Measurements from ENCODE around the gene ROBO4.

ROBO4 gene

GRCh38 chr11:124840666-124841065, 57.0 kb downstream of the ROBO4 start:
- no peak for DNase-seq (ENCODE audit: low spot score)

GRCh38 chr11:124839972-124840621, 57.6 kb downstream of the ROBO4 start:
- DNase-seq (ENCODE audit: low spot score), result no peak

DNA sequence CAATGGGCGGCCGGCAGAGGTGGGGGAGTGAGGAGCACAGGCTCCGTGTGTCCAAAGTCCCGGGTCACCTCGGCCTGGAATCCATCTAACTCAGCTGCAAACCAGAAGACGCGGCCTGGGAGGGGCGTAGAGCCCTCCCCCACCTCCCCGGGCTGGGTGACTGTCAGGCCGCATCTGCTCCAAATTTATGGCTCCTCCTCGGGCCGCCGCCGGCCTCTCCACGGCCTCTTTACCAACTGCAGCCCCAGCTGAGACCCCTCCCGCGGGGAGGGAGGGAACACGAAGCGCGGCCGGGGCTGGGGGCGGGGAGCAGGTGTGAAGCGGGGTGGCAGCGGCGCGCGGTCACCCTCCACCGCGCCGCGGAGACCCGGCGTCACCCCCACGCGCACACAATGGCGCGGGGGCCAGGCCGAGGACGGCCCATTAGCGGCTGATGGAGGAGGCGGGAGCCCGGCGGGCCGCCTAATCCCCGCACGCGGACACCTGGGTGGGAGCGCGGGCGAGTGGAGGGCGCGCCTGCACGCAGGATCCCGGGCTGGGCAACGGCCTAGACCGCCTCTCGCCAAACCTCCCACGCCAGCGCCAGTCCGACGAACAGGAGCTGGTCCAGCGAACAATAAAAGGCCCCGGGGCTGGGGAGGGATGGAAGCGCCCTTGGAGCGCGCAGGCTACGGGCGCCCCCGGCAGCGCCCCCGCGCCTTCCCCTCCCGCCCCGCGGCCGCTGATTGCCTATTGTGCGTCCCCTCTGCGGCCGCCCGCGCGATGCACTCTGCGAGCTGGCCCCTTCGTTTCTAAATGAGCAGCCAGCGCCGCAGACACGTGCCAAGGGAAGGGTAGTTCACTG, 58.3 kb downstream of the ROBO4 start:
- DNase-seq (ENCODE audit: low spot score), result no peak

DNA sequence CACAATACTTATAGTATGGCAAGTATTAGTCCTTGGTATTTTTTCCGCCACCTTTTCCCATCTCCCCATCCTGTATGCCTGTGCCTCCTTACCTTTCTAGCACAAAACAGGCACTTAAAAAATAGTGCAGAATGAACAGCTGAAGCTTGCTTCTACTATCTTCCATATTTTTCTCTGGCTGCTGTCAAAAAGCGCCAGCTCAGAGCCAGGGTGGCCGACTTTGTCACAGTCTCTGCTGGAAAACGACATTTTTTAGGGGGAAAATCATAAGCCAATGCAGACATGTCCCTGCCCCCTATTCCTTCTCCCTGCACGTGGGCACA, 58.9 kb downstream of the ROBO4 start:
- no peak for DNase-seq (ENCODE audit: low spot score)

- peak; percentile 71 for DNase-seq (ENCODE audit: low spot score)
Measured at GRCh38 chr11:124837491-124837856, 60.2 kb downstream of the ROBO4 start.

- DNase-seq (ENCODE audit: low spot score), result no peak
Measured at GRCh38 chr11:124835918-124836317, 61.7 kb downstream of the ROBO4 start.

DNA sequence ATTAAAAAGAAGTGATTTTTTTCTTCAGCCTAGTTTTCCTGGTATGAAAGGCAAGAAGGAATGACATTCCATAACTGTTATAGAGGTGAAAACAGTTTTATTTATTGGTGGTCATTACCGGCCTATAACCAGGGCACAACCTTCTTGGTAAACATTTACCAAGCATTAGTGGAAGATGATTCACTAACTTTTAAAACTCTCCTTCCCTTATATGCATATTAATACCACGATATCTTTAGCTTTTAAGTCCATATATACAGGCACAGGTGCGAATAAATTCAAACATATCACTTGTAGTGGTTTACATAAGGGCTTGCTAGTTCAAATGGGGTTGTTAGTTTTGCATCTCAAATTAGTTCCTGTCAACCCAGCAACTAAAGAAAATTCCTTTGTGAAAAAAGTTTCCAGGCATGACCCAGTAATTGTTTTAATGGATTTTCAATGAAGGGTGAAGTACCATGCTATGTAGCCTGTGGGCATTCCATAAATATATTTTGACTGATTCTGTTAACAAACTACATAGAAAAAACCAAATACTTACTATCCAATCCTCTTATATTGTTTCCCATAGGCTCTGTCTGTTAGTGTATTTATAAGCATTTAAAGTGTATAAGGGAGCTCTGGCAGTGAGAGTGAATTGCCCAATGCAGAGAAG, 63.0 kb downstream of the ROBO4 start:
- no peak for DNase-seq (ENCODE audit: low spot score)
